Activated T-cell treated with anti-CD3 and anti-CD28 coated beads, Interleukin-2, amount 50 U/mL, for 72 hours (primary cell): ENCODE results near the gene PLA2G6. TPM values are rescaled to one million over a fixed set of nuclear protein-coding genes. Genes with fewer than 3 reads are reported as not detected.

Source experiments
- ATAC-seq, 2 donors: fragments of 150-1000 bp; cut with Tn5 transposase; replicated peaks in 1 of 2; 2 replicates each; pipeline ENCODE4 v1.10.0; 2021; ENCODE audit warnings: moderate library complexity in 2 of 2, mild to moderate bottlenecking in 1 of 2
- DNase-seq, 2 donors: peaks; one replicate each; pipeline ENCODE4 v3.0.0; 2021 to 2022; ENCODE audit warnings: mixed read lengths in 1 of 2
- H3K27ac Mint-ChIP-seq: one replicate; pipeline ENCODE4 v1.8.0; 2022; ENCODE audit warnings: mild to moderate bottlenecking, moderate library complexity, mixed read lengths
- H3K27me3 Mint-ChIP-seq: one replicate; pipeline ENCODE4 v1.8.0; 2022; ENCODE audit warnings: low read depth, mixed read lengths
- H3K36me3 Mint-ChIP-seq, 2 donors: one replicate each; pipeline ENCODE4 v1.8.0; 2022; ENCODE audit warnings: mixed read lengths in 2 of 2, mild to moderate bottlenecking in 1 of 2; ENCODE audit not compliant: insufficient read depth in 2 of 2
- H3K4me1 Mint-ChIP-seq: one replicate; pipeline ENCODE4 v1.8.0; 2022; ENCODE audit warnings: low read depth, mixed read lengths
- H3K4me3 Mint-ChIP-seq, 2 donors: one replicate each; pipeline ENCODE4 v1.8.0; 2022; ENCODE audit warnings: mild to moderate bottlenecking in 2 of 2, mixed read lengths in 2 of 2, moderate library complexity in 2 of 2
- H3K9me3 Mint-ChIP-seq, 2 donors: one replicate each; pipeline ENCODE4 v1.8.0; 2022; ENCODE audit warnings: mixed read lengths in 2 of 2
- total RNA-seq, 2 donors: library from RNA; stranded (reverse); gene quantifications; one replicate each; pipeline ENCODE4 v1.2.3, GENCODE V29; 2022

The PLA2G6 gene
- total RNA-seq, 2 donors from 2014 or later: 87.5 to 102 TPM

DNA sequence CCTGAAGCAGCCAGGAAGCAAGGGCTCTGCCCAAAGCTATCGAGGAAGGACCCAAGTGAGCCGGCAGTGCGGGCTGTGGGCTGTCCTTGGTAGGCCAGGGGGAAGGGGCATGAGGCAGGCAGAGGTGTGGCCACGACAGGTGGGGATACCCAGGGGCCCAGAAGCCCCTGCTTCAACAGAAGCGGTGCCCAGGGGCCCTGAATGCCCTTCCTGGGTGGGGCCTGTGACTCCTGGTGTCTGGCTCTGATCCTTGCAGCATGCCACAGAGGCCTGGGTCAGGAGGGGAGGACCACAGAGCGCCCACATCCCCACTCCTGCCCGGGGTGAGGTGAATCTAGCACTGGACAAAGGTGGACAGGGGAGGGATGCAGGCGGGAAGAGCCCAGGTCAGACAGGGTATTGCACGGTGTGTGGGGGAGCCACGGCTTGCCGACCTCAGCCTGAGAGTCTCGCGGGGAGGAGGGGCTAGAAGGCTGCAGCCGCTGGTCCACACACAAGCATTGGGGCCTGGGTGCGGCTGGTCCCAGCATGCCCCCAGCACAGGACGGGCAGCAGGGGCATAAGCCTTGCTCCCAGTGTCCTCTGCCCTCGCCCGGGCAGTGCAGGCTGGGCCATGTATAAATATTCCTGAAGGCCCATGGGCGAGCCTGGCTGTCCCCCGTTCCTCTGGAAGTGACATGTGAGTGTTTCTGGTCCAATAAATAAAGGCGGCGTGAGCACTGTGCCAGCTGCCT is 39.2 kb upstream of the PLA2G6 start:
- Mint-ChIP-seq H3K27ac (no peak overlapping the region), H3K4me1 (peaks cover 23% of the 10 kb centered on the region), H3K27me3 (no peaks in the 10 kb centered on the region), H3K9me3 (no peaks in the 10 kb centered on the region), H3K36me3 (no peaks in the 10 kb centered on the region), H3K4me3 (no peak overlapping the region)
- DNase-seq (no peak), ATAC-seq (no peak)

DNA sequence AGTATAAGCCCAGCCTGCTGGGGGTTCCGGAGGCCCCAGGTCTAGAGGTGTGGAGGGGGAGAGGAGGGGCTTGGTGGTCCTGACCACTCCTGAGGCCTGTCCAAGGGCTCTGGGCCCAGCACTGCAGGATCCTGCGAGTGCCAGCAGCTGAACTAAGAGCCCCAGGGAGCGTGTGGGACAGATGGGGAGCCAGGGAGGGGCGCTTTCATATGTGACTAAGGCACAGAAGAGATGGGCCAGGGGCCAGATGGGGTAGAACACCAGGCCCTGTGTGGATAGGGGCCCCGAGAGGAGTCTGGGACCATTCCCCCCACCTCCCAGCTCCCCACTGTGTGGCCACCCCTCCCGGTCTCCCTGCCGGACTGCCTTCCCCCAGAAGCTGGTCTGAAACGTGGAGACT is 38.5 kb upstream of the PLA2G6 start:
- Mint-ChIP-seq H3K9me3 (no peaks in the 10 kb centered on the region), H3K27me3 (no peaks in the 10 kb centered on the region), H3K27ac (no peak overlapping the region), H3K4me3 (no peak overlapping the region), H3K36me3 (peaks cover 0 to under 1% of the 10 kb centered on the region in 2 donors), H3K4me1 (peaks cover 23% of the 10 kb centered on the region)
- DNase-seq (no peak), ATAC-seq (no peak)

DNA sequence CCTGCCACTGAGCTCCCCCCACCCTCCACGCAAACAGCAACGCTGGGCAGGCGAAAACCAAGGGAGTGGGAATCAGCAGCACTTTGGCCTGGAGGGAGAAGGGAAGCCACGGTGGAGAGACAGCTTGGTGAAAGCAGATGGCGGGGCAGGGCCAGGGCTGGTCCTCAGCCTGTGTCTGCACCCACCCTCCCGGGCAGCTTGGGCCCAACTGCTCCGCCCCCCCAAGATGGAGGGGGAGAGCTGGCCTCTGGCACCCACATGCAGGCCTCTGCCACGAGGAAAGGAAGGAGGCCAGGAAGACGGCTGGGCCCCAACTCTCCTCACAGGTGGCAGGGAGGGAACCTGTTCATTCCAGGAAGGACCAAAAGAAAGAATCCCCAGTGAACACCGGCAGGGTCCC is 38.0 kb upstream of the PLA2G6 start:
- DNase-seq: no peak
- Mint-ChIP-seq H3K27ac (peak overlapping the region; percentile 92), H3K36me3 (peaks cover 0 to 4% of the 10 kb centered on the region in 2 donors), H3K27me3 (no peaks in the 10 kb centered on the region), H3K4me3 (no peak overlapping the region), H3K4me1 (peaks cover 23% of the 10 kb centered on the region), H3K9me3 (no peaks in the 10 kb centered on the region)
- ATAC-seq: no peak

DNA sequence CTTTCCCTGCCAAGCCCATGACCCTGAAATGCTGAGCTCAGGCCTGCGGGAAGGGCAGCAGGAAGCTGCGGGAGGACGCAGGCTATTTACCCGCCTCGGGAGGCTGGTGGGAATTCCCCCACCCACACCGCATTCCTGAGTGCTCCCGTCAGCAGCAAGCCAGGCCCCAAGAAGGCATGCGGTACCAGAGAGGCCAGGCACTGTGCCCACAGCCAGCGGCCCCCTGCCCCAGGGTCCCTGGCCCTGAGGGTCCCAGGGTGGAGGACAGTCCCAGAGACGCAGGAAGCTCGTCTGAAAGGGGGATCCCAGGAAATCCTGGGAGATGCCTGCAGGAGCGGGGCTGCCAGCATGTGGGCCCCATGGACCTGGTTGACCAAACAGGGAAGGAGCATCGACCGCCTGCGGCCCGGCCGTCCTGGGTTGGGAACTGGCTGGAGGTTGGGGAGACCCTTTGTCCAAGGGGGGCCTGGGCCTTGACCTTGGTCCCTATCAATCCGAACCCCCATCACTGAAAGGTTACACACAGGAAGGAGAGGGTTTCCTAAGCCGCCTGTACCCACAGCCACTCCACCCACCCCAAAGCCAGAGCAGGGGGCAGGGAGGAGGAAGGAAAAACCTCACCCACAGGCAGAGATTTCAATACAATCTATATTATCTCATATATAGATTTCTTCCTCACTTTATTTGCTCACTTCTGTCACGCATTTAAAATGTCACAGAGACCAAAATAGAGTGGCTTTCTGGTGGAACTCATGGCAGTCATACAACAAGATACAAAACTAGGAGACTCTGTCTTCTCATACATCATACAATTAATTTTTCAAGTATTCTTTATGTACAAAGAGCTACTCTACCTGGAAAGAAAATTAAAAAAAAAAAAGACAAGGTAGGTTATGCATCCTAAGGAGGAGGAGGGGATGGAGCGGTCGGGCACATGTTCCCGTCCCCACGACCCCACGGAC is 37.3 kb upstream of the PLA2G6 start:
- Mint-ChIP-seq H3K27ac (peak overlapping the region; percentile 92), H3K9me3 (no peaks in the 10 kb centered on the region), H3K27me3 (no peaks in the 10 kb centered on the region), H3K36me3 (peaks cover 0 to 4% of the 10 kb centered on the region in 2 donors), H3K4me1 (peaks cover 27% of the 10 kb centered on the region), H3K4me3 (peak overlapping the region; percentile 22 to 56)
- DNase-seq (peak; percentile 46 to 63), ATAC-seq (peak; percentile 24 to 50)

DNA sequence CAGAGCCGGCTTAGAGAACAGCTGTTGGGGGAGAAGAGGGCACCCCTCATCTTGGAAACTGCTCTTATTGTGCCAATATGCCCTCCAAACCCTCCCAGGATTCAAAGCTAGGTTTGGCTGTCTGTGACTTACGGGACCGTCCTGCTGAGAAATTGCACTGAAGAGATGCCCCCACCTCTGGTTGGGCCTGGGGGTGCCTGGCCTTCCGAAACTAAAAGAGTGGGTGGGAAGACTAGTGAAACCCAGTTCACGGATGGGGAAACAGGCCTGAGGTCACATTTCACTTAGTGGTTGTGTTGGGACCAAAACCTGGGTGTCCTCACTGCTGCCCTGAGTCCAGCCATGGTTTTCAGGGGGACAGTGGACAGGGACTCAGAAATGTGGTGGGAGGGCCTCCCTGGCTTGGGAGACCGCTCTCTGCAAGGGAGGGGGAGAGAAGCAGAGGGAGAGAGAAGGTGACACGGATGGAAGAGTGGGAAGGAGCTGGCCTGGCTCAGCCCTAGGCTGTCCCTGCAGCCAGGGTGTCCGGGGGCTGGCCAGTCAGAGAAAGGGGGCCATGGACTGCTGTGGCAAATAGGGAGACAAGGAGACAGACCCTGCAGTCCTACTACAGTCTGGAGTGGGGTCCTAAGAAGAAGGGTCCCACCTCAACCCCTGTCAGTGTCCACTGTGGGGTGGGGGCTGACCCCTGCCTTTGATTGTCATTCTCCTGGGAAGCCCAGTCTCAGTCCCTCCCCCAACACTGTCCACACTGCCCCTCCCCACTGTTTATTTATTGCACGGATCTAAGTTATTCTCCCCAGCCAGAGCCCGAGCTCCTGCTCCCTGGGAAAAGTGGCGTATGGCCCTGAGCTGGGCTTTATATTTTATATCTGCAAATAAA is 33.8 kb upstream of the PLA2G6 start:
- no peak overlapping the region for H3K27ac Mint-ChIP-seq
- peaks cover 38% of the 10 kb centered on the region for H3K4me1 Mint-ChIP-seq

DNA sequence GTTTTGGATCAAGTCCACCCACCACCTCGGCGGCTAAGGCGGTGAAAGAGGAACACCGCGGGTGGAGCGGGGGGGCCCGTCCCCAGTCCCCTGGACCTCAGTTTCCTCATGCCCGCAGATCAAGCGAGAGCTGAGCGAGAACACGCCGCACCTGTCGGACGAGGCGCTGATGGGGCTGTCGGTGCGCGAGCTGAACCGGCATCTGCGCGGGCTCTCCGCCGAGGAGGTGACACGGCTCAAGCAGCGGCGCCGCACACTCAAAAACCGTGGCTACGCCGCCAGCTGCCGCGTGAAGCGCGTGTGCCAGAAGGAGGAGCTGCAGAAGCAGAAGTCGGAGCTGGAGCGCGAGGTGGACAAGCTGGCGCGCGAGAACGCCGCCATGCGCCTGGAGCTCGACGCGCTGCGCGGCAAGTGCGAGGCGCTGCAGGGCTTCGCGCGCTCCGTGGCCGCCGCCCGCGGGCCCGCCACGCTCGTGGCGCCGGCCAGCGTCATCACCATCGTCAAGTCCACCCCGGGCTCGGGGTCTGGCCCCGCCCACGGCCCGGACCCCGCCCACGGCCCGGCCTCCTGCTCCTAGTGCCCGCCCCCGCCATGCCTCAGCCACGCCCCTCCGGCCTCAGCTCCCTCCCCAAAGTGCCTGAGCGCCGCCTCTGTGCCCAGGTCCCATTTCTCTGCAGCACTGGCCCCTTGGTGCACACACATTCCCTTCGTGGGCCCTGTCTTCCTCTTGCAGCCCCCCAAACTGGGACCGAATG is 32.8 kb upstream of the PLA2G6 start:
- Mint-ChIP-seq H3K9me3 (no peaks in the 10 kb centered on the region), H3K27ac (no peak overlapping the region), H3K27me3 (no peaks in the 10 kb centered on the region), H3K4me1 (peaks cover 37% of the 10 kb centered on the region), H3K36me3 (peaks cover 0 to 4% of the 10 kb centered on the region in 2 donors), H3K4me3 (peak overlapping the region; percentile 39 to 69)
- ATAC-seq (peak; percentile 58 to 69), DNase-seq (peak; percentile 74 to 76)

More for the DNA sequence above, 33.8 kb upstream of the PLA2G6 start:
- ATAC-seq (no peak), DNase-seq (no peak)
- H3K36me3 Mint-ChIP-seq: peaks cover 0 to 4% of the 10 kb centered on the region in 2 donors
- H3K27me3 Mint-ChIP-seq: no peaks in the 10 kb centered on the region
- peak overlapping the region; percentile 7 to 42 for H3K4me3 Mint-ChIP-seq
- no peaks in the 10 kb centered on the region for H3K9me3 Mint-ChIP-seq

DNA sequence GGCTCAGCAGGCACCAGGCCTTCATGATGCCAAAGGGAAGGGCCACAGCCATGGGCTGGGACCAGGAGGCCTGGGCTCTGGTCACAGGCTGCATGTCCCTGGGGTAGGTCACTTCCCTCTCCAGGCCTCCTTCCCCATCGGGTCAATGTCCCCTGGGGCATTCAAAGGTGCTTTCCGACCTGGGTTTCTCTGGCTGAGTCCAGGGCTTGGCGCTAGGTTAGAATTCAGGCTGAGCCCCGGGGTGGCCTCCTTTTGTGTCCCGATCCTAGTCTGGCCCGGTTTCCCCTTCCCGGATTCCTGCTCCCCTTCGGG is 32.3 kb upstream of the PLA2G6 start:
- ATAC-seq: no peak
- no peak for DNase-seq
- H3K9me3 Mint-ChIP-seq: no peaks in the 10 kb centered on the region
- peak overlapping the region; percentile 39 to 69 for H3K4me3 Mint-ChIP-seq
- H3K36me3 Mint-ChIP-seq: peaks cover 0 to 4% of the 10 kb centered on the region in 2 donors
- no peaks in the 10 kb centered on the region for H3K27me3 Mint-ChIP-seq
- H3K27ac Mint-ChIP-seq: no peak overlapping the region
- peaks cover 33% of the 10 kb centered on the region for H3K4me1 Mint-ChIP-seq

DNA sequence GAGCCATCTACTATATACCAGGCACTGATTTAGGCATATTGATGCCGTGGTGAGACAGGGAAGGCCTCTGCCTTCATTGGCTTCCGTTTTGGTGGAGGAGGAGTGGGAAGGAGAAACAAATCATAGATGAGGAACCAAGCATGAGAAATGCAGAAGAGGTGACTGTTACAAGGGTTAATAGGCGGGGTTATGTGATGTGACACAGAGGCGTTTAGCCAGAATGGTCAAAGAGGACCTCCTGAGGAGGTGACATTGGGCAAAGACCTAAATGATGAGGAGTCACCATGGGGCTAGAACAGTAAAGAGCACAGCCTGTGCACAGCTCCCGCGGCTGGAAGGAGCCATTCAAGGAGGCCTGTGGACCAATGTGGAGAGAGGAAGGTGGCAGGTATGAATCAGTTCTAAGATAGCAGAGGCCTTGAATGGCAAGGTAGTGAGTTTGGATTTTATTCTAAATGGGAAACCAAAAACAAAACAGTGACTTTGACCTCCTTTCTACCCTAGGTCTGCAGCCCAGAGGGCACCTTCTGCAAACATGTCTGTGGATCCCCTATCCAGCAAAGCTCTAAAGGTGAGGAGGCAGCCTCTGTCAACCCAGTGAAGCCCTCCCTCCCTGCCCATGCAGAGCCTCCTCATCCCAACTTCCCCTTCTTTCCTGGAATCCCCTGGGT is 31.8 kb upstream of the PLA2G6 start:
- no peak for DNase-seq
- ATAC-seq: peak in 1 of 2 donors; percentile 8
- Mint-ChIP-seq H3K27ac (no peak overlapping the region), H3K27me3 (no peaks in the 10 kb centered on the region), H3K9me3 (no peaks in the 10 kb centered on the region), H3K4me1 (peaks cover 30% of the 10 kb centered on the region), H3K4me3 (peak overlapping the region; percentile 22 to 27), H3K36me3 (peaks cover 0 to 4% of the 10 kb centered on the region in 2 donors)

DNA sequence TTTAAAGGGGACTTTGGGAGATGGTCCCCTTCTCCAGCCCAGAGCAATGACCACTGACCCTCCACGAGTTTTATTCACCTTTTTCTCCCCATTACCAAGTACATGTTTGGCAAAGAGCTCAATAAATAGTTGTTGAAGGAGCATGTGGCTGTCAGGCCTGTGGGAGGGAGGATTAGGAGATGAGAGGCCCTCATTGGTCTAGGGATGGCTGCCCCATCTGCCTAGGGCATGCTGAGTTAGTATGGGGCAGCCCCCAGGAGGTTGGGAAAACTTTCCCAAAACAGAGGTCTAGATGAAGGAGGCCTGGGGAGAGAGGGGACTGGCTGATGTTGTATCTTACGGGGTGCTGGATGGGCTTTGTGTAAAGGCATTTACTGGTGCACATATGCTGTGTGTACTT is 30.8 kb upstream of the PLA2G6 start:
- no peak overlapping the region for H3K4me3 Mint-ChIP-seq
- DNase-seq (no peak), ATAC-seq (no peak)
- peaks cover 28% of the 10 kb centered on the region for H3K4me1 Mint-ChIP-seq
- no peak overlapping the region for H3K27ac Mint-ChIP-seq
- no peaks in the 10 kb centered on the region for H3K9me3 Mint-ChIP-seq
- H3K27me3 Mint-ChIP-seq: no peaks in the 10 kb centered on the region
- H3K36me3 Mint-ChIP-seq: peaks cover 0 to 4% of the 10 kb centered on the region in 2 donors

DNA sequence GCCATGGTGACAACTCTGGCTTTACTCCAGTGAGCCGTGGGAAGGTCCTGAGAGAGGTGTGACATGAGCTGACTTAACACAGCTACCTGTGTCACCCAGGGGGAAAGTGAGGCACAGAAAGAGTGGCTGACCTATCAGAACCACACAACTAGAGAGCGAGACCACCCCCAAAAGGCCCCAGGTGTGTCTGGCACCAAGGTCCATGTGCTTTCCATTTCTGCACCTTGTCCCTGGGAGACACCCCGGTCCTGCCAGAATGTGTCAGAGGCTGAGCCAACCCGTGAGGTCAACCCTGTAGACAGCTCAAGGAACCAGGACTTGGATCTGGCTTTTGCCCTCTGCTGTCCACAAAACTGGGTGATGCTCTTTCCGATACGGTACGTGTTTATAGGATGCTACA is 29.9 kb upstream of the PLA2G6 start:
- peaks cover 0 to 4% of the 10 kb centered on the region in 2 donors for H3K36me3 Mint-ChIP-seq
- peaks cover 28% of the 10 kb centered on the region for H3K4me1 Mint-ChIP-seq
- no peak overlapping the region for H3K27ac Mint-ChIP-seq
- no peaks in the 10 kb centered on the region for H3K27me3 Mint-ChIP-seq
- ATAC-seq (no peak), DNase-seq (no peak)
- no peaks in the 10 kb centered on the region for H3K9me3 Mint-ChIP-seq
- H3K4me3 Mint-ChIP-seq: no peak overlapping the region

DNA sequence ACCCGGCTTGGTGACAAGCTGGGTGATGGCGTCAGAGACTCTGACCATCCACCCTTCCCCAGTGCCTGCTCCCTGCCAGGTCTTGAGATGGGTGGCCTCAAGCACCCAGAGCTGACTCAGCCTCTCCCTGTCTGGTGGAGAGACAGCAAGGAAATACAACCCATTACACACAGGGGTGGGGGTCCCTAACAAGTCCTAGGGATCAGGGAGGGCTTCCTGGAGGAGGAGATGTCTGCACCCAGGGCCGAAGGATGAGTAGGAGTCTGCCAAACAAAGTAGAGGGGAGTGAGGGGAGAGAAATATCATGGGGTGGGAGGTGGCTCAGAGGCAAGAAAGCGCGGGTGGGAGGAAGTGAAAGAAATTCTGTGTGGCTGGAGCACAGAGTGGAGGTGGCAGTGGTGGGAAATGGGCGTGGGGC is 26.9 kb upstream of the PLA2G6 start:
- Mint-ChIP-seq H3K36me3 (no peaks in the 10 kb centered on the region), H3K27ac (no peak overlapping the region), H3K27me3 (no peaks in the 10 kb centered on the region), H3K4me1 (peaks cover 37% of the 10 kb centered on the region), H3K4me3 (no peak overlapping the region), H3K9me3 (no peaks in the 10 kb centered on the region)
- DNase-seq (no peak), ATAC-seq (no peak)
